Globus pallidus (tissue), 1 donor: ENCODE results near the gene AIF1.

Source experiments
- DNase-seq: peaks from one replicate; pipeline ENCODE4 v3.0.0-alpha.2; 2015; ENCODE audit warnings: low spot score

The AIF1 gene

GRCh38 chr6:31614684-31615578, at the start of gene AIF1:
TSS of gene AIF1 (plus strand) at chr6:31615234. CDS start at chr6:31615330, 96 bp downstream.
- peak; percentile 61 for DNase-seq

DNA sequence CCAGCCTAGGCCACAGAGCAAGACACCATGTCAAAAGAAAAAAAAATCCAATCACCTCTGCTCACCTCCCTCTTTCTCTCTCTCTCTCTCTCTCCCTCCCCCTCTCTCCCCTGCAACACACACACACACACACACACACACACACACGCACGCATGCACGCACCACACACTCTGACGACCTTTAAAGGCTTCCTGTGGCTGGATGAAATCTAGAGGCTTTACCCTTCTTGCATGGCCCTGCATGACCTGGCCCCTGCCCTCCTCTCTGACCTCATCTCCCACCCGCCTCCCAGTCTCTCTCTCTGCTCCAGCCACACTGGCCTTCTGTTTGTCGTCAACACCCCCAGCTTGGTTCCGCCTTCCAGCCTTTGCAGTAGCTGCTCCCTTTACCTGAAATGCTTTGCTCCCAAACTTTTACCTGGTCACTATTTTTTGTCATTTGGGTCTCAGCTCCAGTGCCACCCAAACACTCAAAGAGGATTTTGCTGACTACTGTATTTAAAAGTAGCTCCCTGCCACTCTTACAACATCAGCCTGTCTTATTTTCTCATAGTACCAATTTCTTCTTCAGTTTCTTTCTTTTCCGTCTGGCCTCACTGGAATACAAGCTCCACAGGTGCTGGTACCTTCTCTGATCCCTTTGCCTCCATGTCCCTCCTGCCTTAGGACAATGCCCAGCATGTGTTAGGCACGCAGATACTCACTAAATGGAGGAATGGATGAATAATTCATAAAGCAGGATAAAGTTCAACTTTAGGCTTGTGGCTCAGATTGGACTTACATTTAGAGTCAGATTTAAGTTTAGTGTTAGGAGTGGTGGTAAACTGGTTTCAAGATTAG, 47.3 kb upstream of the AIF1 start:
- DNase-seq = no peak

DNA sequence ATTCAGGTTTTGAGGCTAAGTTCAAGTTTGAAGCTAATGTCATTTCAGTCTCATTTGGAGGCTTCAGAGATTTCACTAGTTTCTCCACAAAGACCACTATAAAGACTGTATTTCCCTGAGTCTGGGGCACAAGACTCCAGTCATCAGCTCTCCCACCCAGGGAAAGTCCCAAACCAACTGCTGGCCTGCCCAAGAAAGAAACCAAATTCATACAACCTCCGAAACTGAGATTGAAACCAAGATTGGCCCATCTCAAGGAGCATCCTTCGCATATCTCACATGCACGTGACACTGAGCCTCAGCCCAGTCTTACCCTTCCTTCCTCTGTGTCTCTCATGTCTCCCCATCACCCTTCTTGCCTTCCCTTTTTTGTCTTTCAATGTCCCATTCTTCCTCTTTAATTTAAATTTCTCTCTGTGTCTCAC, 46.5 kb upstream of the AIF1 start:
- peak; percentile 16 for DNase-seq

GRCh38 chr6:31569861-31570536, 45.0 kb upstream of the AIF1 start:
- DNase-seq = no peak

DNA sequence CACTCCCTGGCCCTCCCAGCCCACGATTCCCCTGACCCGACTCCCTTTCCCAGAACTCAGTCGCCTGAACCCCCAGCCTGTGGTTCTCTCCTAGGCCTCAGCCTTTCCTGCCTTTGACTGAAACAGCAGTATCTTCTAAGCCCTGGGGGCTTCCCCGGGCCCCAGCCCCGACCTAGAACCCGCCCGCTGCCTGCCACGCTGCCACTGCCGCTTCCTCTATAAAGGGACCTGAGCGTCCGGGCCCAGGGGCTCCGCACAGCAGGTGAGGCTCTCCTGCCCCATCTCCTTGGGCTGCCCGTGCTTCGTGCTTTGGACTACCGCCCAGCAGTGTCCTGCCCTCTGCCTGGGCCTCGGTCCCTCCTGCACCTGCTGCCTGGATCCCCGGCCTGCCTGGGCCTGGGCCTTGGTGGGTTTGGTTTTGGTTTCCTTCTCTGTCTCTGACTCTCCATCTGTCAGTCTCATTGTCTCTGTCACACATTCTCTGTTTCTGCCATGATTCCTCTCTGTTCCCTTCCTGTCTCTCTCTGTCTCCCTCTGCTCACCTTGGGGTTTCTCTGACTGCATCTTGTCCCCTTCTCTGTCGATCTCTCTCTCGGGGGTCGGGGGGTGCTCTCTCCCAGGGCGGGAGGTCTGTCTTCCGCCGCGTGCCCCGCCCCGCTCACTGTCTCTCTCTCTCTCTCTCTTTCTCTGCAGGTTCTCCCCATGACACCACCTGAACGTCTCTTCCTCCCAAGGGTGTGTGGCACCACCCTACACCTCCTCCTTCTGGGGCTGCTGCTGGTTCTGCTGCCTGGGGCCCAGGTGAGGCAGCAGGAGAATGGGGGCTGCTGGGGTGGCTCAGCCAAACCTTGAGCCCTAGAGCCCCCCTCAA, 42.8 kb upstream of the AIF1 start, which contains the start of gene LTA:
LTA (plus strand) TSS at position 249 of the 871 bp plus-strand sequence; CDS start at position 703, 454 bp downstream.
- DNase-seq = no peak

GRCh38 chr6:31573239-31574105, 41.6 kb upstream of the AIF1 start:
- no peak for DNase-seq

- no peak for DNase-seq
These were observed 40.6 kb upstream of the AIF1 start for GRCh38 chr6:31574106-31575061.

DNA sequence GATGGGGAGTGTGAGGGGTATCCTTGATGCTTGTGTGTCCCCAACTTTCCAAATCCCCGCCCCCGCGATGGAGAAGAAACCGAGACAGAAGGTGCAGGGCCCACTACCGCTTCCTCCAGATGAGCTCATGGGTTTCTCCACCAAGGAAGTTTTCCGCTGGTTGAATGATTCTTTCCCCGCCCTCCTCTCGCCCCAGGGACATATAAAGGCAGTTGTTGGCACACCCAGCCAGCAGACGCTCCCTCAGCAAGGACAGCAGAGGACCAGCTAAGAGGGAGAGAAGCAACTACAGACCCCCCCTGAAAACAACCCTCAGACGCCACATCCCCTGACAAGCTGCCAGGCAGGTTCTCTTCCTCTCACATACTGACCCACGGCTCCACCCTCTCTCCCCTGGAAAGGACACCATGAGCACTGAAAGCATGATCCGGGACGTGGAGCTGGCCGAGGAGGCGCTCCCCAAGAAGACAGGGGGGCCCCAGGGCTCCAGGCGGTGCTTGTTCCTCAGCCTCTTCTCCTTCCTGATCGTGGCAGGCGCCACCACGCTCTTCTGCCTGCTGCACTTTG, 39.6 kb upstream of the AIF1 start, which contains the start of gene TNF:
TNF (plus strand) TSS at position 231 of the 567 bp plus-strand sequence; CDS start at position 408, 177 bp downstream.
- peak; percentile 50 for DNase-seq

DNA sequence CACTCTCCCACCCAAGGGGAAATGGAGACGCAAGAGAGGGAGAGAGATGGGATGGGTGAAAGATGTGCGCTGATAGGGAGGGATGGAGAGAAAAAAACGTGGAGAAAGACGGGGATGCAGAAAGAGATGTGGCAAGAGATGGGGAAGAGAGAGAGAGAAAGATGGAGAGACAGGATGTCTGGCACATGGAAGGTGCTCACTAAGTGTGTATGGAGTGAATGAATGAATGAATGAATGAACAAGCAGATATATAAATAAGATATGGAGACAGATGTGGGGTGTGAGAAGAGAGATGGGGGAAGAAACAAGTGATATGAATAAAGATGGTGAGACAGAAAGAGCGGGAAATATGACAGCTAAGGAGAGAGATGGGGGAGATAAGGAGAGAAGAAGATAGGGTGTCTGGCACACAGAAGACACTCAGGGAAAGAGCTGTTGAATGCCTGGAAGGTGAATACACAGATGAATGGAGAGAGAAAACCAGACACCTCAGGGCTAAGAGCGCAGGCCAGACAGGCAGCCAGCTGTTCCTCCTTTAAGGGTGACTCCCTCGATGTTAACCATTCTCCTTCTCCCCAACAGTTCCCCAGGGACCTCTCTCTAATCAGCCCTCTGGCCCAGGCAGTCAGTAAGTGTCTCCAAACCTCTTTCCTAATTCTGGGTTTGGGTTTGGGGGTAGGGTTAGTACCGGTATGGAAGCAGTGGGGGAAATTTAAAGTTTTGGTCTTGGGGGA, 38.9 kb upstream of the AIF1 start:
- DNase-seq = no peak

DNA sequence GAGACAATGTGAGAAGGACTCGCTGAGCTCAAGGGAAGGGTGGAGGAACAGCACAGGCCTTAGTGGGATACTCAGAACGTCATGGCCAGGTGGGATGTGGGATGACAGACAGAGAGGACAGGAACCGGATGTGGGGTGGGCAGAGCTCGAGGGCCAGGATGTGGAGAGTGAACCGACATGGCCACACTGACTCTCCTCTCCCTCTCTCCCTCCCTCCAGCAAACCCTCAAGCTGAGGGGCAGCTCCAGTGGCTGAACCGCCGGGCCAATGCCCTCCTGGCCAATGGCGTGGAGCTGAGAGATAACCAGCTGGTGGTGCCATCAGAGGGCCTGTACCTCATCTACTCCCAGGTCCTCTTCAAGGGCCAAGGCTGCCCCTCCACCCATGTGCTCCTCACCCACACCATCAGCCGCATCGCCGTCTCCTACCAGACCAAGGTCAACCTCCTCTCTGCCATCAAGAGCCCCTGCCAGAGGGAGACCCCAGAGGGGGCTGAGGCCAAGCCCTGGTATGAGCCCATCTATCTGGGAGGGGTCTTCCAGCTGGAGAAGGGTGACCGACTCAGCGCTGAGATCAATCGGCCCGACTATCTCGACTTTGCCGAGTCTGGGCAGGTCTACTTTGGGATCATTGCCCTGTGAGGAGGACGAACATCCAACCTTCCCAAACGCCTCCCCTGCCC, 38.0 kb upstream of the AIF1 start:
- DNase-seq = no peak

DNA sequence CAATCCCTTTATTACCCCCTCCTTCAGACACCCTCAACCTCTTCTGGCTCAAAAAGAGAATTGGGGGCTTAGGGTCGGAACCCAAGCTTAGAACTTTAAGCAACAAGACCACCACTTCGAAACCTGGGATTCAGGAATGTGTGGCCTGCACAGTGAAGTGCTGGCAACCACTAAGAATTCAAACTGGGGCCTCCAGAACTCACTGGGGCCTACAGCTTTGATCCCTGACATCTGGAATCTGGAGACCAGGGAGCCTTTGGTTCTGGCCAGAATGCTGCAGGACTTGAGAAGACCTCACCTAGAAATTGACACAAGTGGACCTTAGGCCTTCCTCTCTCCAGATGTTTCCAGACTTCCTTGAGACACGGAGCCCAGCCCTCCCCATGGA, 37.5 kb upstream of the AIF1 start:
- no peak for DNase-seq

DNA sequence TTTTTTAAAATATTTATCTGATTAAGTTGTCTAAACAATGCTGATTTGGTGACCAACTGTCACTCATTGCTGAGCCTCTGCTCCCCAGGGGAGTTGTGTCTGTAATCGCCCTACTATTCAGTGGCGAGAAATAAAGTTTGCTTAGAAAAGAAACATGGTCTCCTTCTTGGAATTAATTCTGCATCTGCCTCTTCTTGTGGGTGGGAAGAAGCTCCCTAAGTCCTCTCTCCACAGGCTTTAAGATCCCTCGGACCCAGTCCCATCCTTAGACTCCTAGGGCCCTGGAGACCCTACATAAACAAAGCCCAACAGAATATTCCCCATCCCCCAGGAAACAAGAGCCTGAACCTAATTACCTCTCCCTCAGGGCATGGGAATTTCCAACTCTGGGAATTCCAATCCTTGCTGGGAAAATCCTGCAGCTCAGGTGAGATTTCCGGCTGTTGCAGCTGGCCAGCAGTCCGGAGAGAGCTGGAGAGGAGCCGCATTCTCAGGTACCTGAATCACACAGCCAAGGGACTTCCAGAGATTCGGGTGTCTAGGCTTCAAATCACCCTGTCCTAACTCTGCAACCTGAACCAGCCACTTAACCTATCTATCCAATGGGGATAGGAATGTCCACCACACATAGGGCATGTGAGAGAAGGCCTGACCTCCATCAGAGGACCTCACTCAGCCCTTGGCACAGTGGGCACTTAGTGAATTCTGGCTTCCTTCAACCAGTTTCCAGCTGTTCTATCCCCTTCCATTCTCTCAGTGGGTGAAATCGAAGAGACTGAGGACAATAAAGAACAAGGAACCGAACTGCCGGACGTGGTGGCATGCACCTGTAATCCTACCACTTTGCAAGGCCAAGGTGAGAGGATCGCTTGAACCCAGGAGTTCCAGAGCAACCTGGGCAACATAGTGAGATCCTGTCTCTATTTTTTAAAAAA, 36.6 kb upstream of the AIF1 start:
- DNase-seq = no peak

DNA sequence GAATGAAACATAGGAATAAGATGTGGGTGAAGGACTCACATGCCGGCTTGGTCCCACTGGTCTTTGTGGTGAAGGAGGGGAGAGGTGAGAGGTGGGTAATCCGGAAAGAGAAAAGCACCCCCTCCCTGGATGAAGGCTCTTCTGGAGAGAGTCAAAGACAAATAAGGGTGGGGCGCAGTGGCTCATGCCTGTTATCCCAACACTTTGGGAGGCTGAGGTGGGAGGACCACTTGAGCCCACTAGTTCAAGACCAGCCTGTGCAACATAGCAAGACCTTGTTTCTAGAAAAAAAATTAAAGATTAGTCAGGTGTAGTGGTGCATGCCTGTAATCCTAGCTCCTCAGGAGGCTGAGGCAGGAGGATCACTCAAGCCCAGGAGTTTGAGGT, 35.9 kb upstream of the AIF1 start:
- no peak for DNase-seq

DNA sequence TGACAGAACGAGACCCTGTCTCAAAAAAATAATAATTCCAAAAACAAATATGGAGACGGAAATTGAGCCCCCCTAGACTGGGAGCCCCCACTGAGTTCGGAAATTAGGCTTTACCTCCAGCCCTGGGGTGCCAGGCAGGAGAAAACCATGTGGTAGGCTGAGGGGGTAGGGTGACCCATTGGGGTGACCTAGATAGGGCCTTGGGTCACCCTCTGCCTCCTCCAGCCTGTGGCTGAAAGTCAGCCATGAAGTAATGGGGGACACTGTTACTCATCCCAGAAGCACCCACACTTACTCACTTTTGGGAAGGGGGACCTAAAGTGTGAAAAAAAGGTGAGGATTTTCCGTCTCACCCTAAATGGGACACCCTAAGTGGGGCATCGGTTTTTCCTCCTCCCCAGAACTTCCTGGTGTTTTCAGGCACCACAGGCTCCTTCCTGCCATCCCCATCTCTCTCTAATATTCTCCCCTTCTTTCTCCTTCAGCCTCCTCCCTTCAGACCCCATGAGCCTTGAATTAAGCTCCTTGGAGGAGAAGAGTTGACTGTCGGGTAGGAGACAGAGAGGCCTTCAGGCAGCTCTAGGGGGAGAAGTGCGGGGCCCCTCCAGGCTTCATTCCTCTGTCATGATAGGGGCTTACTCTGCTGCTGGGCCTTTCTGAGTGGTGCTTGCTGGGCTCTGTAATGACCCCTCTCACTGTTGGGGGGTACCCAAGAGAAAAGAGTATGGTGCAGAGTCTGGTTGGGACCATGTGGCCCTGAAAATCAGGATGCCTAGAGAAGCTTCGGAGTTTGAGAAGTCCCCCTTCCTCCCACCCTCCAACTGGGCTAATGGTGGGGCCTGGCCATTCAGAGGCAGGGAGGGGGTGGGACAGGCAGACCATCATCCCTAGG, 35.2 kb upstream of the AIF1 start:
- no peak for DNase-seq

DNA sequence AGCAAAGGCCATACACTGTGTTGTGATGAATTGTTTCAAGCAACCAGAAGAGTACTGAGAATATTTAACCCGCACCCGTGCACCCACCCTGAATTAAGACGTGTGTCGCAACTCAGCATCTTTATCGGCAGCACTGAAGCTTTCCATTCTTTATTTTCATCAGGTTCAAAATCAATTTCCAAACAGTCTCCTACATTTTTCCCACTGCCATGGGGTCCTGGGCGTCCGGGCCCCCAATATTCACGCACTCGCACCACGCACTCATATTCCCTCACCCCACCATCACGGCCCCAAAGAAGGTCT, 34.6 kb upstream of the AIF1 start:
- DNase-seq = no peak
